H1 (cell line): Measurements from ENCODE around the gene CROCC2. TPM values are rescaled to one million over a fixed set of nuclear protein-coding genes. Genes with fewer than 3 reads are reported as not detected.

ENCODE experiments used
- CTCF ChIA-PET: fragments of 300-600 bp; sonication (Branson Sonifier 250); formaldehyde crosslinking; loops from one replicate; lab custom pipeline; 2021; ENCODE audit not compliant: partially characterized antibody; lab: Charles Lee
- POLR2A ChIA-PET: fragments of 300-600 bp; sonication (Branson Sonifier 250); formaldehyde crosslinking; loops from one replicate; lab custom pipeline; 2021; ENCODE audit warnings: inconsistent platforms; ENCODE audit not compliant: partially characterized antibody; lab: Charles Lee
- DNase-seq, 2 experiments: peaks; one replicate each; pipeline versions ENCODE4 v3.0.0 to v3.0.0-alpha.2; 2010 to 2022; ENCODE audit warnings: low spot score in 2 of 2, low read depth in 1 of 2, mixed read lengths in 1 of 2
- FAIRE-seq: peaks from 2 replicates; lab custom pipeline; 2011; peaks lifted over from hg19 to GRCh38; lab: Jason Lieb, UNC
- H2AFZ ChIP-seq: 2 replicates; pipeline ENCODE4 v1.8.1; 2012; ENCODE audit warnings: low read length, inconsistent platforms
- H2AK5ac ChIP-seq: 2 replicates; pipeline ENCODE4 v1.6.1; 2013; ENCODE audit warnings: low read depth, low read length
- H2BK120ac ChIP-seq: replicated peaks from 2 replicates; pipeline ENCODE3; 2013; ENCODE audit warnings: low read depth, low read length, inconsistent platforms
- H2BK12ac ChIP-seq: 2 replicates; pipeline ENCODE4 v1.6.1; 2013; ENCODE audit warnings: low read depth, low read length
- H2BK15ac ChIP-seq: 2 replicates; pipeline ENCODE4 v1.6.1; 2013; ENCODE audit warnings: low read length
- H2BK20ac ChIP-seq: 2 replicates; pipeline ENCODE4 v1.6.1; 2013; ENCODE audit warnings: low read length
- H2BK5ac ChIP-seq: 2 replicates; pipeline ENCODE4 v1.6.1; 2013; ENCODE audit warnings: low read depth, low read length
- H3K14ac ChIP-seq: 2 replicates; pipeline ENCODE4 v1.6.1; 2013; ENCODE audit warnings: inconsistent platforms; ENCODE audit not compliant: insufficient read length
- H3K18ac ChIP-seq: 2 replicates; pipeline ENCODE4 v1.6.1; 2013; ENCODE audit warnings: low read length; ENCODE audit errors: extremely low read depth
- H3K23ac ChIP-seq: 2 replicates; pipeline ENCODE4 v1.6.1; 2013; ENCODE audit warnings: inconsistent platforms; ENCODE audit not compliant: insufficient read length
- H3K23me2 ChIP-seq: 2 replicates; pipeline ENCODE4 v1.6.1; 2013; ENCODE audit warnings: low read depth, low read length
- H3K27ac ChIP-seq: 2 replicates; pipeline ENCODE4 v1.6.1; 2011; ENCODE audit warnings: low read depth, low read length, inconsistent platforms
- H3K27me3 ChIP-seq, 4 experiments: replicated peaks in 1 of 4; 1 replicate in 1 of 4; 2 replicates in 3 of 4; pipeline versions ENCODE4 v1.6.1 to v1.8.1; 2011 to 2013; ENCODE audit warnings: low read length in 3 of 4, mild to moderate bottlenecking in 3 of 4, inconsistent platforms in 2 of 4, mixed read lengths in 2 of 4, moderate library complexity in 1 of 4; ENCODE audit not compliant: control insufficient read depth in 3 of 4, insufficient read depth in 3 of 4; ENCODE audit errors: extremely low read depth in 1 of 4
- H3K36me3 ChIP-seq, 4 experiments: 2 replicates each; pipeline versions ENCODE4 v1.6.1 to v1.8.1; 2011 to 2013; ENCODE audit warnings: mild to moderate bottlenecking in 4 of 4, low read length in 3 of 4, moderate library complexity in 2 of 4, control low read depth in 1 of 4, inconsistent platforms in 1 of 4; ENCODE audit not compliant: insufficient read depth in 4 of 4, control insufficient read depth in 2 of 4
- H3K4ac ChIP-seq: replicated peaks from 2 replicates; pipeline ENCODE3; 2013; ENCODE audit warnings: low read length, low read depth, mixed read lengths, inconsistent platforms; ENCODE audit not compliant: insufficient read length
- H3K4me1 ChIP-seq, 4 experiments: replicated peaks in 1 of 4; 1 replicate in 1 of 4; 2 replicates in 3 of 4; pipeline versions ENCODE4 v1.6.1 to v1.8.1; 2011 to 2013; ENCODE audit warnings: low read length in 3 of 4, inconsistent platforms in 2 of 4, mixed read lengths in 1 of 4; ENCODE audit not compliant: insufficient read depth in 4 of 4, control insufficient read depth in 3 of 4
- H3K4me2 ChIP-seq, 2 experiments: 2 replicates each; pipeline versions ENCODE4 v1.6.1 to v1.8.1; 2011 to 2013; ENCODE audit warnings: low read depth in 2 of 2, low read length in 2 of 2, control low read depth in 1 of 2, inconsistent platforms in 1 of 2, mild to moderate bottlenecking in 1 of 2; ENCODE audit not compliant: insufficient read depth in 1 of 2
- H3K4me3 ChIP-seq, 4 experiments: fragments of 200-600, 300-600 bp in 1 of 4; sonication (generic), shearing (Covaris generic), sonication (Bioruptor Twin) in 1 of 4; 2 replicates each; pipeline versions ENCODE4 v1.5.1 to v1.8.1; 2011 to 2016; ENCODE audit warnings: low read length in 4 of 4, low read depth in 3 of 4, control low read depth in 2 of 4, inconsistent platforms in 2 of 4, mild to moderate bottlenecking in 2 of 4, mixed read lengths in 1 of 4, moderate library complexity in 1 of 4; ENCODE audit not compliant: insufficient read depth in 2 of 4; ENCODE audit errors: extremely low read depth in 1 of 4
- H3K56ac ChIP-seq: replicated peaks from 2 replicates; pipeline ENCODE3; 2013; ENCODE audit warnings: low read depth, mild to moderate bottlenecking, mixed read lengths, low read length, inconsistent platforms; ENCODE audit not compliant: insufficient read length
- H3K79me1 ChIP-seq: 2 replicates; pipeline ENCODE4 v1.6.1; 2013; ENCODE audit warnings: low read depth, low read length, control low read depth
- H3K79me2 ChIP-seq, 2 experiments: 2 replicates each; pipeline versions ENCODE4 v1.6.1 to v1.8.1; 2012 to 2013; ENCODE audit warnings: low read length in 2 of 2, mild to moderate bottlenecking in 2 of 2, inconsistent platforms in 1 of 2; ENCODE audit not compliant: insufficient read depth in 2 of 2, control insufficient read depth in 1 of 2
- H3K9ac ChIP-seq, 4 experiments: replicated peaks in 1 of 4; 1 replicate in 1 of 4; 2 replicates in 3 of 4; pipeline versions ENCODE4 v1.6.1 to v1.8.1; 2011 to 2013; ENCODE audit warnings: low read depth in 3 of 4, low read length in 3 of 4, control low read depth in 2 of 4, mild to moderate bottlenecking in 2 of 4, moderate library complexity in 2 of 4, inconsistent platforms in 1 of 4; ENCODE audit errors: extremely low read depth in 1 of 4
- H3K9me3 ChIP-seq, 2 experiments: 2 replicates each; pipeline versions ENCODE4 v1.6.1 to v1.8.1; 2012 to 2013; ENCODE audit warnings: mild to moderate bottlenecking in 2 of 2, moderate library complexity in 2 of 2, control low read depth in 1 of 2, inconsistent platforms in 1 of 2, low read depth in 1 of 2, low read length in 1 of 2, mixed read lengths in 1 of 2; ENCODE audit not compliant: insufficient read depth in 2 of 2
- H4K20me1 ChIP-seq, 2 experiments: replicated peaks in 1 of 2; 2 replicates each; pipeline versions ENCODE3 to v1.8.1; 2011 to 2013; ENCODE audit warnings: inconsistent platforms in 2 of 2, low read length in 2 of 2, mild to moderate bottlenecking in 1 of 2; ENCODE audit not compliant: insufficient read depth in 2 of 2, control insufficient read depth in 1 of 2
- H4K5ac ChIP-seq: 2 replicates; pipeline ENCODE4 v1.6.1; 2013; ENCODE audit warnings: low read length, low read depth, mixed read lengths, inconsistent platforms; ENCODE audit not compliant: insufficient read length
- H4K8ac ChIP-seq: 2 replicates; pipeline ENCODE4 v1.8.0; 2013; ENCODE audit warnings: mild to moderate bottlenecking, moderate library complexity, low read length, inconsistent platforms; ENCODE audit not compliant: insufficient read depth; ENCODE audit errors: extremely low read depth
- H4K91ac ChIP-seq: replicated peaks from 2 replicates; pipeline ENCODE3; 2013; ENCODE audit warnings: low read length, mixed read lengths, inconsistent platforms; ENCODE audit not compliant: insufficient read length
- CHD1 ChIP-seq: IDR thresholded peaks from 2 replicates; pipeline ENCODE4 v1.6.1; 2012; ENCODE audit warnings: low read depth, low read length, improper control_type of control experiment
- GTF2F1 ChIP-seq: IDR thresholded peaks from 2 replicates; pipeline ENCODE4 v1.6.1; 2012; ENCODE audit warnings: low read depth, low read length, improper control_type of control experiment, borderline replicate concordance
- RXRA ChIP-seq: IDR thresholded peaks from 2 replicates; pipeline ENCODE4 v1.6.1; 2011; ENCODE audit warnings: low read depth, mild to moderate bottlenecking, low read length, moderate library complexity; ENCODE audit not compliant: insufficient read depth
- SP4 ChIP-seq: IDR thresholded peaks from 2 replicates; pipeline ENCODE4 v1.6.1; 2012; ENCODE audit warnings: low read length, inconsistent platforms
- WGBS, 2 experiments: shearing (Covaris generic) in 1 of 2; methylation state at CpG; one replicate each; pipeline versions ENCODE4 v1.1.6 to v1.1.7; 2013 to 2015; ENCODE audit warnings: low lambda C conversion rate in 2 of 2, mixed read lengths in 2 of 2, inconsistent platforms in 1 of 2, low coverage in 1 of 2, missing lambda C conversion rate in 1 of 2; ENCODE audit not compliant: insufficient replicate concordance in 2 of 2, insufficient coverage in 1 of 2, insufficient read length in 1 of 2; ENCODE audit errors: extremely low coverage in 1 of 2, missing lambda C conversion rate in 1 of 2; 5-methylcytosine and 5-hydroxymethylcytosine counted together
- long read RNA-seq, 2 experiments: library from RNA in 1 of 2; library from capped mRNA in 1 of 2; stranded (forward); transcript quantifications; one replicate each; pipeline ENCODE4 v2.0.0, GENCODE V29; 2021; ENCODE audit warnings: inconsistent platforms in 1 of 2
- polyA minus RNA-seq, 3 experiments: library from RNA; depleted of rRNA, polyadenylated mRNA; stranded (reverse); fragments of >200 nt; gene quantifications; 1 replicate in 2 of 3; 2 replicates in 1 of 3; pipeline ENCODE4 v1.2.3, GENCODE V29; 2011
- polyA plus RNA-seq, 7 experiments: library from polyadenylated mRNA; depleted of rRNA in 3 of 7; stranded (reverse) in 5 of 7; unstranded in 2 of 7; fragments of >200 nt in 5 of 7; fragments of 200-250 nt in 2 of 7; gene quantifications; 1 replicate in 5 of 7; 2 replicates in 1 of 7; 4 replicates in 1 of 7; pipeline versions ENCODE4 v1.2.1 to v1.2.3, GENCODE V29; 2011 to 2013; ENCODE audit warnings: missing spikeins in 2 of 7, mixed read lengths in 2 of 7
- total RNA-seq: library from RNA; stranded (reverse); fragmentation: NEBNext Ultra II Directional; extraction: Animal tissue kit (Norgen Biotek cat#: 25700); gene quantifications from 2 replicates; pipeline ENCODE4 v1.2.1, GENCODE V29; 2021

The CROCC2 gene
- total RNA-seq (not detected in 2 replicates), polyA plus RNA-seq (2011; rRNA removed) (not detected in 2 replicates), polyA minus RNA-seq (2011; rRNA and poly(A)+ RNA removed) (not detected in 2 replicates)
- polyA plus RNA-seq (2011; cell fraction: cytosol; rRNA removed): not detected
- not detected for polyA plus RNA-seq (2011; cell fraction: nucleus; rRNA removed)
- polyA plus RNA-seq (2012, experiment 1 of 2): not detected in 4 replicates
- not detected for polyA plus RNA-seq (2012, experiment 2 of 2)
- not detected for polyA plus RNA-seq (2013, experiment 1 of 2)
- polyA plus RNA-seq (2013, experiment 2 of 2): not detected
- not detected for polyA minus RNA-seq (2011; cell fraction: cytosol; rRNA and poly(A)+ RNA removed)
- polyA minus RNA-seq (2011; cell fraction: nucleus; rRNA and poly(A)+ RNA removed): not detected
- long read RNA-seq, experiment 1: 0 reads
- long read RNA-seq, experiment 2: 0 reads

DNA sequence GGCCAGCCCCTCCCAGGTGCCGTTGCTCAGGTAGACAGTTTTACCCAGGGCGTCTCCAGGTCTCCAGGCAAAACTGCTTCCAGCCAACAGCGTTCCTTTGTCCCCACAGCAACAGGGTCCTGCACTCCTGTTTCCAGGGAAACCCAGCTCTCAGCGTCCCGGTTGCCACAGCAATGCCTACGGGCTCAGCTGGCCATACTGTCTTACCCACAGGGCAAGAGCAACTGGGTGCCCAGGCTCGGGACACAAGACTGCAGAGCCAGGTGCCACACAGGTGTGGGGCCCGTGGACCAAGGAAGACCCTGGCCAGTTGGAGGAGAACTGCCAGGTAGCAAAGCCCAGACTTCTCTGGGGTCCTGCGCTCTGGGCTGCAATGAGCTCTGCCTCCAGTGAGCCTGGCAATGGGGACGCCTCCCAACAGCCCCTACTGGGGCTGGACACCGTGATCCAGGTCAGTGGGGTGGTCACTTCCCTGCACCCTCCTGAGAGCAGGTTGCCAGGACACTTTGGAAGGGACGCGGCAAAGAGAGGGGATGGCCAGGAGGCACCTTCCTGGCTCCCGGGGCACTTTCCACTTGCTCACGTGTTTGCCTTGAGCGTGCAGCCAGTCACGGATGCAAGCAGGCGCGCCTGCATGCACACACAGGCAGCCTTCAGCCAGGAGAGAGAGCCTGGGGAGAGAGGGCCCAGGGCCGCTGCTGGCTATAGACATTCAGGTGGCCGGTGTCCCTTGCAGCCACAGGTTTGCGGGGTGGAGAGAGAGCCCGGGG lies at the start of gene CROCC2:
Gene CROCC2, plus strand, starts transcription at position 196 of the 770 bp plus-strand sequence. Its CDS starts 178 bp downstream, at position 374.
- Histone ChIP-seq H3K4ac (no peak within 1 kb of the TSS), H3K18ac (no peak within 1 kb of the TSS), H4K20me1 (no peaks in the 10 kb centered on the region), H3K4me3 (no peak within 1 kb of the TSS), H3K9me3 (peaks cover 0 to 3% of the 10 kb centered on the region in 2 experiments; a peak in 1 of 4 replicates), H3K4me2 (no peak within 1 kb of the TSS), H2BK15ac (no peak within 1 kb of the TSS), H4K8ac (peak within 1 kb of the TSS; percentile 51; the same call in 1 of the 2 replicates), H3K27ac (no peak within 1 kb of the TSS), H2AK5ac (no peak within 1 kb of the TSS), H4K91ac (no peak within 1 kb of the TSS), H2BK120ac (no peak within 1 kb of the TSS), H3K79me1 (no peaks in the 10 kb centered on the region), H3K27me3 (no peaks in the 10 kb centered on the region), H3K79me2 (no peaks in the 10 kb centered on the region), H2AFZ (no peak within 1 kb of the TSS), H2BK5ac (no peak within 1 kb of the TSS), H2BK20ac (no peak within 1 kb of the TSS), H3K36me3 (no peaks in the 10 kb centered on the region), H3K9ac (no peak within 1 kb of the TSS; a peak in 2 of 7 replicates), H3K23ac (no peak within 1 kb of the TSS), H3K56ac (no peak within 1 kb of the TSS), H3K14ac (no peak within 1 kb of the TSS), H3K23me2 (no peaks in the 10 kb centered on the region), H2BK12ac (no peak within 1 kb of the TSS), H4K5ac (no peak within 1 kb of the TSS), H3K4me1 (no peaks in the 10 kb centered on the region)
- WGBS, 2 experiments: 79% methylated on average over 23 of the region's 23 CpGs; no CpG with 5 or more reads in 1 of the 2 experiments
- CTCF ChIA-PET: interaction anchor here (1.2 kb wide), 1 partner anchor 8 kb away, joined by 3 read pairs; no protein-coding TSS in a partner anchor
- POLR2A ChIA-PET: interaction anchor here (0.5 kb wide), 1 partner anchor 98 kb away, joined by 5 read pairs; no protein-coding TSS in a partner anchor
- DNase-seq: no peak
- no peak for FAIRE-seq
- TF ChIP-seq SP4 (no peak), RXRA (no peak), GTF2F1 (no peak), CHD1 (no peak)
